Neuronal stem cell (in vitro differentiated cells): ENCODE data around the gene DPY19L3.

ENCODE experiments used
- DNase-seq: peaks from one replicate; pipeline ENCODE4 v3.0.0-alpha.2; 2013; ENCODE audit warnings: low spot score
- H2AFZ ChIP-seq: one replicate; pipeline ENCODE4 v1.6.1; 2013; ENCODE audit warnings: mild to moderate bottlenecking, low read length, inconsistent platforms
- H2AK5ac ChIP-seq: 2 replicates; pipeline ENCODE4 v1.6.1; 2013; ENCODE audit warnings: low read depth, mild to moderate bottlenecking, inconsistent platforms, low read length, moderate library complexity, mixed read lengths
- H2BK120ac ChIP-seq: 2 replicates; pipeline ENCODE4 v1.6.1; 2013; ENCODE audit warnings: low read depth, mild to moderate bottlenecking, inconsistent platforms, low read length, moderate library complexity, mixed read lengths
- H2BK12ac ChIP-seq: one replicate; pipeline ENCODE4 v1.6.1; 2013; ENCODE audit warnings: low read length, inconsistent platforms
- H2BK15ac ChIP-seq: 2 replicates; pipeline ENCODE4 v1.6.1; 2013; ENCODE audit warnings: mild to moderate bottlenecking, low read length, inconsistent platforms, mixed read lengths
- H2BK5ac ChIP-seq: one replicate; pipeline ENCODE4 v1.6.1; 2013; ENCODE audit warnings: inconsistent platforms, mild to moderate bottlenecking, low read length, moderate library complexity
- H3K14ac ChIP-seq: one replicate; pipeline ENCODE4 v1.6.1; 2013; ENCODE audit warnings: low read length, inconsistent platforms
- H3K18ac ChIP-seq: 2 replicates; pipeline ENCODE4 v1.6.1; 2013; ENCODE audit warnings: low read length, inconsistent platforms
- H3K23ac ChIP-seq: 2 replicates; pipeline ENCODE4 v1.6.1; 2013; ENCODE audit warnings: low read depth, mild to moderate bottlenecking, mixed read lengths, low read length, inconsistent platforms; ENCODE audit not compliant: poor library complexity
- H3K27ac ChIP-seq: replicated peaks from 3 replicates; pipeline ENCODE4 v1.5.1; 2013; ENCODE audit warnings: low read length, inconsistent platforms
- H3K27me3 ChIP-seq, 3 experiments: 2 replicates each; pipeline ENCODE4 v1.6.1; 2013; ENCODE audit warnings: low read length in 3 of 3, mild to moderate bottlenecking in 2 of 3, inconsistent platforms in 1 of 3, low read depth in 1 of 3, mixed read lengths in 1 of 3, moderate library complexity in 1 of 3; ENCODE audit not compliant: control insufficient read depth in 3 of 3, insufficient read depth in 3 of 3
- H3K36me3 ChIP-seq, 2 donors: replicated peaks in 1 of 2; 2 replicates each; pipeline ENCODE4 v1.6.1; 2013; ENCODE audit warnings: low read length in 2 of 2; ENCODE audit not compliant: control insufficient read depth in 2 of 2, insufficient read depth in 2 of 2
- H3K4ac ChIP-seq: 2 replicates; pipeline ENCODE4 v1.6.1; 2013; ENCODE audit warnings: inconsistent platforms, mild to moderate bottlenecking, low read length, moderate library complexity
- H3K4me1 ChIP-seq, 2 donors: 1 replicate in 1 of 2; 2 replicates in 1 of 2; pipeline ENCODE4 v1.6.1; 2013; ENCODE audit warnings: low read length in 2 of 2, low read depth in 1 of 2; ENCODE audit not compliant: control insufficient read depth in 2 of 2, insufficient read depth in 1 of 2
- H3K4me2 ChIP-seq: one replicate; pipeline ENCODE4 v1.6.1; 2013; ENCODE audit warnings: mild to moderate bottlenecking, low read length, inconsistent platforms; ENCODE audit not compliant: insufficient read depth, poor library complexity, severe bottlenecking
- H3K4me3 ChIP-seq, 2 donors: 2 replicates each; pipeline ENCODE4 v1.5.1; 2013; ENCODE audit warnings: low read length in 2 of 2, mild to moderate bottlenecking in 2 of 2, inconsistent platforms in 1 of 2, moderate library complexity in 1 of 2
- H3K79me1 ChIP-seq: one replicate; pipeline ENCODE4 v1.6.1; 2013; ENCODE audit warnings: low read depth, mild to moderate bottlenecking, inconsistent platforms, low read length, moderate library complexity
- H3K9ac ChIP-seq: one replicate; pipeline ENCODE4 v1.6.1; 2013; ENCODE audit warnings: mild to moderate bottlenecking, low read depth, low read length, inconsistent platforms; ENCODE audit not compliant: poor library complexity
- H3K9me3 ChIP-seq, 2 donors: replicated peaks in 1 of 2; 2 replicates each; pipeline versions ENCODE3 to v1.6.1; 2013; ENCODE audit warnings: low read length in 2 of 2, mild to moderate bottlenecking in 2 of 2, inconsistent platforms in 1 of 2, low read depth in 1 of 2, mixed read lengths in 1 of 2, moderate library complexity in 1 of 2; ENCODE audit not compliant: control insufficient read depth in 2 of 2, insufficient read depth in 1 of 2
- H4K8ac ChIP-seq: one replicate; pipeline ENCODE4 v1.6.1; 2013; ENCODE audit warnings: low read depth, mild to moderate bottlenecking, inconsistent platforms, low read length, moderate library complexity
- H4K91ac ChIP-seq: one replicate; pipeline ENCODE4 v1.6.1; 2013; ENCODE audit warnings: low read length, low read depth, mild to moderate bottlenecking, inconsistent platforms; ENCODE audit not compliant: poor library complexity
- WGBS, 2 donors: extraction: QIAGEN DNeasy Blood & Tissue Kit; methylation state at CpG; one replicate each; pipeline ENCODE4 v1.1.7; 2013; ENCODE audit warnings: missing lambda C conversion rate in 2 of 2, mixed read lengths in 1 of 2; ENCODE audit not compliant: insufficient read length in 2 of 2, insufficient replicate concordance in 1 of 2; ENCODE audit errors: extremely low coverage in 2 of 2; 5-methylcytosine and 5-hydroxymethylcytosine counted together

Gene DPY19L3

DNA sequence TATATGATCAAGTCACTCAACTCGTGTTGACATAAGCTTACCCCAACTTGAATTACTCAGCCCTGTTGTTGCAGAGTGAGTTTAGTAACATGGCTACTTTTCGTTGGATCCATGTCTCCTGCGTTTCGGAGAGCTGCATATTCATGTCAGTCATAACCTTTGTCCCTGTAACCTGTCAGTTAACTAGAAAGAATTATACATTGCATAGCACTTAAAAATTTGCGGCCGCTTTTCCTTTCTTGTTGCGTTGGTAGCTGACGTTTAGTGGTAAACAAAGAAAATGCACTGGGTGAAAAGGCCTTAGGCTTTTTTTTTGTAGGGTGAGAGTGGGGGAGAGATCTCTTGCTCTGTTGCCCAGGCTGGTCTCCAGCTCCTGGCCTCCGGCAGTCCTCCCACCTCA lies 46.0 kb upstream of the DPY19L3 start:
- no peak overlapping the region for H3K18ac ChIP-seq
- H2AK5ac ChIP-seq, result no peak overlapping the region
- H3K9ac ChIP-seq, result no peak overlapping the region
- H3K27me3 ChIP-seq, result no peaks in the 10 kb centered on the region
- H4K91ac ChIP-seq, result no peak overlapping the region
- H2BK15ac ChIP-seq, result no peak overlapping the region
- no peak overlapping the region for H2AFZ ChIP-seq
- no peaks in the 10 kb centered on the region for H3K79me1 ChIP-seq
- no peaks in the 10 kb centered on the region for H3K4me1 ChIP-seq
- no peaks in the 10 kb centered on the region for H3K9me3 ChIP-seq
- peaks cover 15 to 96% of the 10 kb centered on the region in 2 donors for H3K36me3 ChIP-seq
- H4K8ac ChIP-seq, result no peak overlapping the region
- H3K23ac ChIP-seq, result no peak overlapping the region
- H3K14ac ChIP-seq, result no peak overlapping the region
- no peak overlapping the region for H3K27ac ChIP-seq
- H3K4me3 ChIP-seq, result no peak overlapping the region
- no peak overlapping the region for H3K4me2 ChIP-seq
- WGBS, 2 donors, result no CpG with 5 or more reads among the region's 9 CpGs
- H2BK12ac ChIP-seq, result no peak overlapping the region
- no peak overlapping the region for H2BK120ac ChIP-seq
- no peak overlapping the region for H3K4ac ChIP-seq
- H2BK5ac ChIP-seq, result no peak overlapping the region
- no peak for DNase-seq

GRCh38 chr19:32361574-32362317 lies 43.8 kb upstream of the DPY19L3 start:
- H2BK120ac ChIP-seq, result no peak overlapping the region
- H3K4me1 ChIP-seq, result no peaks in the 10 kb centered on the region
- H3K9me3 ChIP-seq, result no peaks in the 10 kb centered on the region
- H2AFZ ChIP-seq, result no peak overlapping the region
- no peak overlapping the region for H4K8ac ChIP-seq
- H3K9ac ChIP-seq, result no peak overlapping the region
- H3K14ac ChIP-seq, result no peak overlapping the region
- H2BK5ac ChIP-seq, result no peak overlapping the region
- no peak overlapping the region for H3K18ac ChIP-seq
- no peak overlapping the region for H2BK12ac ChIP-seq
- no peak overlapping the region for H3K4me3 ChIP-seq
- no peaks in the 10 kb centered on the region for H3K27me3 ChIP-seq
- H2BK15ac ChIP-seq, result no peak overlapping the region
- WGBS, 2 donors, result no CpG with 5 or more reads among the region's 9 CpGs
- H3K36me3 ChIP-seq, result peaks cover 12 to 94% of the 10 kb centered on the region in 2 donors
- no peak overlapping the region for H3K4me2 ChIP-seq
- H3K4ac ChIP-seq, result no peak overlapping the region
- H3K27ac ChIP-seq, result no peak overlapping the region
- H4K91ac ChIP-seq, result no peak overlapping the region
- H3K23ac ChIP-seq, result no peak overlapping the region
- DNase-seq, result no peak
- no peak overlapping the region for H2AK5ac ChIP-seq
- no peaks in the 10 kb centered on the region for H3K79me1 ChIP-seq

GRCh38 chr19:32362318-32362691 lies 43.3 kb upstream of the DPY19L3 start:
- Histone ChIP-seq H3K4me3 (no peak overlapping the region), H4K8ac (no peak overlapping the region), H2BK120ac (no peak overlapping the region), H3K14ac (no peak overlapping the region), H2BK12ac (no peak overlapping the region), H3K18ac (no peak overlapping the region), H3K79me1 (no peaks in the 10 kb centered on the region), H3K23ac (no peak overlapping the region), H3K9ac (no peak overlapping the region), H2AK5ac (no peak overlapping the region), H2BK5ac (no peak overlapping the region), H2AFZ (no peak overlapping the region), H3K4me2 (no peak overlapping the region), H2BK15ac (no peak overlapping the region), H3K4me1 (no peaks in the 10 kb centered on the region), H4K91ac (no peak overlapping the region), H3K4ac (no peak overlapping the region), H3K9me3 (no peaks in the 10 kb centered on the region), H3K36me3 (peaks cover 11 to 94% of the 10 kb centered on the region in 2 donors), H3K27ac (no peak overlapping the region), H3K27me3 (no peaks in the 10 kb centered on the region)
- no peak for DNase-seq
- no CpG with 5 or more reads among the region's 5 CpGs for WGBS, 2 donors

DNA sequence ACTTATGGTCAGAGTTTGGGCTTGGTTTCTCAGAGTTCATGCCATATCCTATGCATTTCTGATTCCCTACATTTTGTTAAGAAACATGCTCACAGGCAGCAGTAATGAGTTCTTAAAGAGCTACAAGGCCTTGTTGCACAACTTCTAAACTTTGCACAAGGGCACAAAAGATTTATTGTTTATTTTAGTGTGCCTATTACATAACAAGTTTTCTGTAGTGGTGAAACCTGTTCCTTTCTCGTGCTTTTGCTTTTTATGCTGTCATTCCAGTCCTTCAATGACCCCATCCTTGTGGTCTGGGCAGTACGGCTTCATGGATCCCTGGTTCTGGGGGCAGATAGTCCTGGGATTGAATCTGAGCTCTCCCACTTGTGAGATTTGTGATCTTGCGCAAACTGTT lies 42.4 kb upstream of the DPY19L3 start:
- Histone ChIP-seq H4K8ac (no peak overlapping the region), H3K9ac (no peak overlapping the region), H3K79me1 (no peaks in the 10 kb centered on the region), H4K91ac (no peak overlapping the region), H2AK5ac (no peak overlapping the region), H2AFZ (no peak overlapping the region), H2BK15ac (no peak overlapping the region), H3K36me3 (peaks cover 14 to 94% of the 10 kb centered on the region in 2 donors), H3K27ac (no peak overlapping the region), H3K23ac (no peak overlapping the region), H3K27me3 (no peaks in the 10 kb centered on the region), H3K4me1 (no peaks in the 10 kb centered on the region), H3K4ac (no peak overlapping the region), H3K9me3 (no peaks in the 10 kb centered on the region), H2BK5ac (no peak overlapping the region), H2BK120ac (no peak overlapping the region), H3K4me3 (no peak overlapping the region), H3K18ac (no peak overlapping the region), H3K4me2 (no peak overlapping the region), H3K14ac (no peak overlapping the region), H2BK12ac (no peak overlapping the region)
- WGBS, 2 donors, result no CpG with 5 or more reads among the region's 3 CpGs
- no peak for DNase-seq
